HG03175 (cell line): Measurements from ENCODE around the gene FN3K.
A peak's percentile ranks its signal among the peaks of the same experiment; 100 is the strongest.

Experiments used
- ATAC-seq: cut with Tn5 transposase; IDR thresholded peaks from one replicate; pipeline ENCODE4 v1.9.1; 2021; ENCODE audit warnings: mild to moderate bottlenecking, moderate library complexity; ENCODE audit not compliant: unreplicated experiment

Gene FN3K

GRCh38 chr17:82734987-82735866 lies at the start of gene FN3K:
FN3K (plus strand) TSS chr17:82735615; CDS start chr17:82735637, 22 bp downstream.
- no peak for ATAC-seq

- no peak for ATAC-seq
These were observed 48.8 kb upstream of the FN3K start for GRCh38 chr17:82686366-82687324.

- ATAC-seq, result no peak
These were observed 48.0 kb upstream of the FN3K start for GRCh38 chr17:82687375-82687861.

GRCh38 chr17:82687871-82688270 lies 47.5 kb upstream of the FN3K start:
- no peak for ATAC-seq

GRCh38 chr17:82689077-82689476 lies 46.3 kb upstream of the FN3K start:
- ATAC-seq, result no peak

GRCh38 chr17:82690786-82691489 lies 44.5 kb upstream of the FN3K start:
- no peak for ATAC-seq

GRCh38 chr17:82691714-82692113 lies 43.7 kb upstream of the FN3K start:
- no peak for ATAC-seq

GRCh38 chr17:82692268-82692667 lies 43.1 kb upstream of the FN3K start:
- ATAC-seq, result no peak

- ATAC-seq, result no peak
These were observed 42.1 kb upstream of the FN3K start for GRCh38 chr17:82693168-82693867.

GRCh38 chr17:82694647-82695046 lies 40.8 kb upstream of the FN3K start:
- no peak for ATAC-seq

GRCh38 chr17:82696259-82696658 lies 39.2 kb upstream of the FN3K start:
- ATAC-seq, result no peak

GRCh38 chr17:82696916-82697807 lies 38.3 kb upstream of the FN3K start:
- no peak for ATAC-seq

- ATAC-seq, result no peak
These were observed 37.7 kb upstream of the FN3K start for GRCh38 chr17:82697808-82698064.

GRCh38 chr17:82698065-82698973 lies 37.1 kb upstream of the FN3K start, which contains the start of gene RAB40B:
RAB40B (minus strand) TSS chr17:82698698; CDS start chr17:82698596, 102 bp downstream.
- peak; percentile 98 for ATAC-seq

GRCh38 chr17:82698974-82699442 lies 36.4 kb upstream of the FN3K start:
- ATAC-seq, result peak; percentile 24

GRCh38 chr17:82699551-82699950 lies 35.9 kb upstream of the FN3K start:
- ATAC-seq, result no peak

- no peak for ATAC-seq
These were observed 33.0 kb upstream of the FN3K start for GRCh38 chr17:82702231-82702927.
